ENCODE measurements around the gene GSAP. TPM values are rescaled to one million over a fixed set of nuclear protein-coding genes. Genes with fewer than 3 reads are reported as not detected.

GSAP gene
- total RNA-seq, 1 donor from 2014 or later, result 9.9 TPM

DNA sequence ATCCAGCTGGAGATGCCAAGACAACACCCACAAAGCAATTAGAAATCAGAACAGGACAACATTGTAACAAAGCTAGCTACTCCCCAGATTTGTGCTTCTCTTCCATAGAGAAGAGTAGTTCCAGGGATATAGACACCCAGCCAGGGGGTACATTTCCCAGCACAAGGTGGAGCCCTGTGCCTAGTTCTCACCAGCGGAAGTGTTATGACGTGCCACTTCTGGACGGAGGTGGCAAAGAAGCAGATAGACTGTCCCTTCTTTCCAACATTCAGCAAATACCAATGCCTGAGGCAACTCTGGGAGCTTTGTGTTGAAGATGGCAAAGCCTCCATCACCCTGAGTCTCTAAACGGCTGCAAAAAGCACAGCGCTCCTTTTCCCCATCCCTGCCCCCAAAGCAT, 23.4 kb upstream of the GSAP start:
- no peak for DNase-seq (ENCODE audit: low spot score)

DNA sequence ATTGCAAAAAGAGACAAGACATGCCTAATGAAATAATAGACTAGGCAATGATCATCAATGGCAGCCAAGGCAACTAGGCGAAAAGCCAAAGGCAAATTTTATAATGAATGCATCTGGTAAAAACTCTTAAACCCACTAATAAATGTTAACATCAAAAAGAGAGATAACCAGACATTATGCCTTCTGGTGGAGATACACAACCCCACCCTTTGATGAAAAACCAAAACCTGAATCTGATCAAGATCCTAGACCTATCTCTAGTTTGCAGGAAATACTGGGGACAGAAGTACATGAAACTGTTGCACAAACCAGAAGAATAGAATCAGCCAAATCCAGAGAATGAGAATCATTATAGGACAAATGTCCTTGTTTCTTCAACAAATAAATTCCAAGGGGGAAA, 22.0 kb upstream of the GSAP start:
- DNase-seq (ENCODE audit: low spot score), result no peak

- no peak for DNase-seq (ENCODE audit: low spot score)
Measured at GRCh38 chr7:77434570-77435275, 18.6 kb upstream of the GSAP start.

GRCh38 chr7:77433901-77434300, 17.8 kb upstream of the GSAP start:
- DNase-seq (ENCODE audit: low spot score), result no peak

DNA sequence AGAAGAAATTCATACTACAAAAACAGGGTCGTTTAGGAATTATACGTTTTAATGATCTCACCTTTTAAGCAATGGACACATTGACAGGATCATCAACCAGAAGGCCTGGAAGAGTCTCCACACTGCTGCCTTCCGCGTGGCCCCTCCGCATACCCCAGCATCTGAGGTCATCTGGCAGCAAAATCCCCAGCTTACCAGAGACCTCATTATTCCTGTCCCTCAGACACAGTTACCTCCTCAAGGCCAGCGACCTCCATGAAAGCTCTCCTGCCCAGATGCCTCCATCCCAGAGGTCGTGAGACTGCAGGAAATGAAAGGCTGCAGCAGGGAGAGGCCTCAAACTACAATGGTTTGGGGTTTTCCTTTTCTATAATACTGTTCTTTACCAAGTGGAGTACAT, 14.8 kb upstream of the GSAP start:
- DNase-seq (ENCODE audit: low spot score), result no peak

GRCh38 chr7:77428777-77429231, 12.7 kb upstream of the GSAP start:
- no peak for DNase-seq (ENCODE audit: low spot score)

DNA sequence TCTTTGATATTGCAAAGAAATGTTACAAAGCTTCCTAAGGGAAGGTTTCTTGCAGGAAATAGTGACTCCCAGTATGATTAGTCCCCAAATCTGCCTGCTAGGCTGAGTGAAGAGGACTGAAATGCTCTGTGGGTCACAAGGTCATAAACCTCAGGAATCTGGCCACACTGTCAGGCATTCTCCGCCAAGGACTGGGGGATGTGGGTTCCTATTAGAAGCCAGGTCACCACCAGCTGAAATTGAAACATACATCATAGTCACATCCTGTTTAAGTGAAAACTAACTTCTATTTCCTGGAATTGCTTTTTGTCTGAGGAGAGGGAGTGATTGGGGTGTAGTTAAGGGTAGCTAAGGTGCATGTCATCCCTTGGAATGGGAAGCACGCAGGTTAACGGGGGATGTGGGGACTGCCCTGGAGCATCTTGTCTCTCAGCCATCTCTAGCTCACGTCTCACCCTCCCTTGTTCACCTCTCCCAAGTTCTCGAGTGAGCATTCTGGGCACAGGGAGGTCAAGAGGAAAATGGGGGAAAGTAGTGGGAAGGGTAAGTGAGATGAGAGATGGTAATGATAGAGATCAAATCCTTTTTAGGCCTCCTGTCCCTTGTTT, 12.0 kb upstream of the GSAP start:
- DNase-seq (ENCODE audit: low spot score), result no peak

DNA sequence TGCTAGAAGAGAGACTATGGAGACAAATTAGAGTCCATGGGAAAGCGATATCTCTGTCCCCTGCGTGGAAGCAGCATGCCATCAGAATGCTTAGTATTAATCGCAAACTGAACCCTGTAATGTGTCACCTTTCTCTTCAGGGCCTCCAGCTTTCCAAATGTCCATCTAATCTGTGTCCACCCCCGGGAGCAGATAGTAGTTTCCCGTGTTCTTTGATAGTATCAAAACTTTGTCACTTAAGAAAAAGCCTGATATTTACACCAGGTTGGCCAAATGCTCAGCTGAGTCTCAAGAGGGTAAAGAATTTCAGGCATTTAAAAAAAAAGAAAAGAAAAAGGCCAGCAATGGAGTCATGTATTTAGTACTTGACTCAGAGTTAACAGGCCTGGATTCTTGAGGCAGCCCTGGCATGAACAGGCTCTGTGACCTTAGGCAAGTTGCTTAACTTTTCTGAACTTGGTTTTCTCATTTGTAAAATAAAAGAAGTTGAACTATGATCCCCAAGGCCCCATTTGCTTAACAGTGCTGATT, 10.4 kb upstream of the GSAP start:
- peak; percentile 23 for DNase-seq (ENCODE audit: low spot score)

- DNase-seq (ENCODE audit: low spot score), result no peak
Measured at GRCh38 chr7:77426052-77426404, 9.9 kb upstream of the GSAP start.

DNA sequence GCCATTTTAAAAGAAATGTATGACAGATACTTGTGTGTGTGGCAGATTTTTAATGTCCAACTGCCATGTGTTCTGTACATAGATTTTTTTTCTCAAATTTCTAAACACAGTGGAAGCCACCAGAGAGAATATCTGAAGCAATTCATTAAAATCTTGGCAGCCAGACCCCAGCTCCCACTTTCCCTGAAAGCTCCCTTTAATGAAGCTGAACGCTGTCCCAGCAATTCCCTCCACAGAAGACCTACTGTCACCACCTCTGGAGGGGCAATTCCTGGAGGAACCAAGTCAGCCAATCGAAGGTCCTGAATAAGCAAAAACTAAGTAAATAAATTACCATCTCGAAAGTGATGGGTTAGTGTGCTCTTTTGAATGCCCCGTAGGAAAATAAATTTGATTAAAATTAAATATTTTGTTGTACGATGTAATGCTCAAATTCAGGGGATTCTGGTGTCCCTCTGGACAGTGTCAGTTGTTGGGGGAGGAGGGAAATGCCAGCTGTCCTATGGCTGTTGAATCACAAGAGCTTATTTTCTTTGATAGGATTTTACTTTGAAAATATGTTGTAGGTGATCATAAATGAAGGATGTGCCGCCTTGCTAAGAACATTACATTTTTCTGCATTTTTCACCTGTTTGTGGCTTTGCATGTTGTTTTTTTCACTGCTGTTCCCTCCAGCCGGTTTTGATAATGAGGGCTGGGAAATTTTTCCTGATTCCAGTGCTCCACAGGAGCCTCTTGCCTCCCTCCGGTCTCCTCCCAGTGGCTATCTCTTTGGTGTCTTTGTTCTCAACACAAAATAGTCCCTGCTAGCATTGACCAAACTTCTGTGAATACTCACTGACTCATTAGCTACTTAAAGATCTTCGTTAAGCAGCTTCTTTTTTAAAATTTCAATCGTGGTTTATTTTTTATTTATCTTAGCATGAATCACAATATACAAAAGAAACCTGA, 9.2 kb upstream of the GSAP start:
- DNase-seq (ENCODE audit: low spot score), result no peak

- DNase-seq (ENCODE audit: low spot score), result no peak
Measured at GRCh38 chr7:77422500-77422899, 6.4 kb upstream of the GSAP start.

- DNase-seq (ENCODE audit: low spot score), result no peak
Measured at GRCh38 chr7:77420986-77421672, 5.0 kb upstream of the GSAP start.

GRCh38 chr7:77420438-77420837, 4.3 kb upstream of the GSAP start:
- no peak for DNase-seq (ENCODE audit: low spot score)

DNA sequence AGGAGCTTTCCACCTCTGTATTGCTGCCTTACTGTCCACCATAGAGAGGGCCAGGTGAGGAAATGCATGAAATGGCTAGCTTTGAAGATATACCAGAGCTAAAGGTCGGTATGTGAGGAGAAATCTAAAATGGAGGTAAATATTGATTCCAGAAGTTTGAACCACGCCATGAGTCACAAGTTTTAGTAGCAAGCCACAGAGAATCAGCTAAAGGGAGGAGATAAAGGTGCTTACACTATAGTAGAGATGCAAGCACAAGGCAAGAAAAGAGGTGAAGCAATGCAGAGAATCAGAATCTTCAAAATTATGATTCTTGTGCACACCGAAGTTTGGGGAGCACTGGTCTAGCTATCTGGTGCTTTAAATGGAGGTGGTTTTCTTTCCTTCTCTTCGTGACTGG, 3.0 kb upstream of the GSAP start:
- DNase-seq (ENCODE audit: low spot score), result no peak

- DNase-seq (ENCODE audit: low spot score), result no peak
Measured at GRCh38 chr7:77417801-77418200, 1.7 kb upstream of the GSAP start.

DNA sequence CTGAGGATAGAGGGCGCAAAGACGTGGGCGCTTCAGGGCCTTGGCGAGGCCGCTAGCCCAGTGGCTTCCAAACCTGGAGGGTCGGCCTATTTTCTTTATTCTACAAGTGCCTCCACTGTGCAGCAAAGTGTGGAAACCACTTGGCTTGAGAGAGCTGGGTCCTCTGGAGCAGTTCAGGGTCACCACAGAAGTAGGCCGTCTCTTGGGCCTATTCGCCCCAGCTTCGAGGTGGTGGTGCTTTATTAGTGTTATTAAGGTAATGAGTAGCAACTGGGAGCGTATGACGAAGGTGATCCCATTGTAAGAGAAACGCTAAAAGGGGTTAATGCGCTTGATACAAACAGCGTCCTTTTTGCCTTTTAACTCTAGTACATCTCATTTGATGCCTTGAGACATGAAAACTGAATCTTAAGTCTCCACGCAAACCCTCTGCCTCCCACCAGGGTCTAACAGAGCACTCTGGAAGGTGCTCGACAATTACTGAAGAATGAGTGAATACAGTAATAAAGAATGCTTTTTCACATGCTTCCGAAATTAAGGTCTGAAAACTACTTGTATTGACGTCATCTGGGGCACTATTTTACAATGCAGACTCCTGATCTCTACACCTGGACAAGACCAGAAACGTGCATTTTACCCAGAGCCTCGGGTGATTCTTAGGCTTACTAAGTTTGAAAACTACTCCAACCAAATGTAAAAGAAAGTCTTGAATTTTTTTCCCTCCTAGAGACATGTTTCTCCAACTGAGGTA, 647 bp upstream of the GSAP start:
- DNase-seq (ENCODE audit: low spot score), result no peak

DNA sequence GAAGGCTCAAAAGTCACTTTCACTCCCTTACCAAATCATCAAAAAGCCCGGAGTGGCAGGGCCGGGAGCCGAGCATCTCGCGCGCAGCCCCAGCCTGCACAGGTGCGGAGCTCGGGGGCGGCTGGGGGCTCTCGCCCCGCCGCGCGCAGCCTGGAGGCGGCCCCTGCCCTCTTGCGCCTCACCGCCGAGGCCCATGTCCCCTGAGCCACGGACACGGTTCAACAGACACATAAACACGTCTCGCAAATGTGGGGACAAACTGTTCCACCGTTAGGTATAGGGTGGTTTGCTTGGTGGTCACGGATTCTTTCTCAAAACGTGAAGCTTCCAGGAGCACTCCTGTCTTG, 700 bp downstream of the GSAP start:
- no peak for DNase-seq (ENCODE audit: low spot score)

GRCh38 chr7:77413861-77414424, 2.2 kb downstream of the GSAP start:
- no peak for DNase-seq (ENCODE audit: low spot score)

- no peak for DNase-seq (ENCODE audit: low spot score)
Measured at GRCh38 chr7:77413128-77413527, 3.0 kb downstream of the GSAP start.

- no peak for DNase-seq (ENCODE audit: low spot score)
Measured at GRCh38 chr7:77409739-77410547, 6.2 kb downstream of the GSAP start.
